Urinary bladder (tissue), 4 donors: ENCODE measurements around the gene BMERB1. TPM values are rescaled to one million over a fixed set of nuclear protein-coding genes. Genes with fewer than 3 reads are reported as not detected.
"Not testable (repeated sequence)": the region's sequence is repeated elsewhere in the genome, so short reads cannot be mapped to it uniquely, and the experiment has no call there.

Source experiments
- DNase-seq: peaks from one replicate; pipeline ENCODE4 v3.0.0-alpha.2; 2015; ENCODE audit errors: extremely low spot score
- H3K27ac ChIP-seq: one replicate; pipeline ENCODE4 v1.5.1; 2013; ENCODE audit warnings: low read depth, mild to moderate bottlenecking, moderate library complexity
- H3K36me3 ChIP-seq: one replicate; pipeline ENCODE4 v1.6.1; 2013; ENCODE audit warnings: mild to moderate bottlenecking, moderate library complexity; ENCODE audit not compliant: insufficient read depth
- H3K4me1 ChIP-seq: one replicate; pipeline ENCODE4 v1.6.1; 2013; ENCODE audit warnings: mild to moderate bottlenecking, moderate library complexity; ENCODE audit not compliant: insufficient read depth
- H3K4me3 ChIP-seq: one replicate; pipeline ENCODE4 v1.5.1; 2013; ENCODE audit warnings: low read depth, low read length
- WGBS: extraction: QIAGEN DNeasy Blood & Tissue Kit; methylation state at CpG from one replicate; pipeline ENCODE4 v1.1.7; 2013; 5-methylcytosine and 5-hydroxymethylcytosine counted together
- polyA plus RNA-seq: library from polyadenylated mRNA; stranded (reverse); fragments of 200-250 nt; gene quantifications from one replicate; pipeline ENCODE4 v1.2.3, GENCODE V29; 2013
- total RNA-seq: library from RNA; depleted of rRNA; stranded (reverse); fragments of >200 nt; gene quantifications from one replicate; pipeline ENCODE4 v1.2.3, GENCODE V29; 2014
- donor health status: healthy with polysubstance abuse.
- donor health status: healthy.

The BMERB1 gene
- total and polyA plus RNA-seq, 2 donors, result 41.5 to 77.0 TPM

- WGBS, result 84% methylated on average over 9 of the region's 9 CpGs
- no peak overlapping the region for H3K27ac ChIP-seq
- H3K36me3 ChIP-seq, result peaks cover 10% of the 10 kb centered on the region
- DNase-seq, result no peak
- H3K4me1 ChIP-seq, result peaks cover 2% of the 10 kb centered on the region
- H3K4me3 ChIP-seq, result no peak overlapping the region
Measured at GRCh38 chr16:15601212-15601879, 167.0 kb downstream of the BMERB1 start.

- Histone ChIP-seq H3K36me3 (peaks cover 10% of the 10 kb centered on the region), H3K4me3 (no peak overlapping the region)
- WGBS, result 96% methylated on average over 23 of the region's 23 CpGs
Measured at GRCh38 chr16:15602285-15603044, 168.1 kb downstream of the BMERB1 start.

GRCh38 chr16:15604460-15605440, 170.4 kb downstream of the BMERB1 start:
- no peak overlapping the region for H3K27ac ChIP-seq
- H3K4me1 ChIP-seq, result peaks cover 2% of the 10 kb centered on the region
- no peak for DNase-seq
- WGBS, result 90% methylated on average over 14 of the region's 14 CpGs
- H3K36me3 ChIP-seq, result peaks cover 3% of the 10 kb centered on the region
- H3K4me3 ChIP-seq, result no peak overlapping the region

More at GRCh38 chr16:15602285-15603044, 168.1 kb downstream of the BMERB1 start:
- Histone ChIP-seq H3K27ac (no peak overlapping the region), H3K4me1 (peaks cover 2% of the 10 kb centered on the region)
- no peak for DNase-seq

- WGBS, result 89% methylated on average over 13 of the region's 13 CpGs
- H3K27ac ChIP-seq, result no peak overlapping the region
- DNase-seq, result no peak
- H3K4me1 ChIP-seq, result peaks cover 2% of the 10 kb centered on the region
- H3K36me3 ChIP-seq, result peaks cover 1% of the 10 kb centered on the region
- H3K4me3 ChIP-seq, result no peak overlapping the region
Measured at GRCh38 chr16:15605839-15606517, 171.6 kb downstream of the BMERB1 start.

- H3K27ac ChIP-seq, result no peak overlapping the region
- no peak for DNase-seq
- H3K36me3 ChIP-seq, result peaks cover 4% of the 10 kb centered on the region
- no peak overlapping the region for H3K4me3 ChIP-seq
- WGBS, result 89% methylated on average over 5 of the region's 5 CpGs
- peaks cover 2% of the 10 kb centered on the region for H3K4me1 ChIP-seq
Measured at GRCh38 chr16:15606518-15607220, 172.3 kb downstream of the BMERB1 start.

GRCh38 chr16:15607221-15607699, 172.9 kb downstream of the BMERB1 start:
- not testable (repeated sequence) for H3K36me3 ChIP-seq, H3K27ac ChIP-seq, DNase-seq, H3K4me3 ChIP-seq, H3K4me1 ChIP-seq
- 90% methylated on average over 12 of the region's 12 CpGs for WGBS

- peaks cover 2% of the 10 kb centered on the region for H3K4me1 ChIP-seq
- DNase-seq, result no peak
- H3K36me3 ChIP-seq, result peaks cover 7% of the 10 kb centered on the region
- H3K4me3 ChIP-seq, result no peak overlapping the region
- WGBS, result 82% methylated on average over 13 of the region's 13 CpGs
- H3K27ac ChIP-seq, result no peak overlapping the region
Measured at GRCh38 chr16:15607700-15608396, 173.5 kb downstream of the BMERB1 start.

- H3K4me1 ChIP-seq, result peaks cover 2% of the 10 kb centered on the region
- 81% methylated on average over 19 of the region's 19 CpGs for WGBS
- no peak overlapping the region for H3K4me3 ChIP-seq
- peaks cover 7% of the 10 kb centered on the region for H3K36me3 ChIP-seq
- H3K27ac ChIP-seq, result no peak overlapping the region
- DNase-seq, result no peak
Measured at GRCh38 chr16:15608398-15609285, 174.3 kb downstream of the BMERB1 start.

- Histone ChIP-seq H3K4me3 (no peak overlapping the region), H3K36me3 (peaks cover 9% of the 10 kb centered on the region), H3K4me1 (peaks cover 2% of the 10 kb centered on the region), H3K27ac (no peak overlapping the region)
- 93% methylated on average over 6 of the region's 6 CpGs for WGBS
- DNase-seq, result no peak
Measured at GRCh38 chr16:15609286-15609649, 174.9 kb downstream of the BMERB1 start.

- no peak overlapping the region for H3K4me3 ChIP-seq
- no peaks in the 10 kb centered on the region for H3K4me1 ChIP-seq
- no peak for DNase-seq
- peaks cover 7% of the 10 kb centered on the region for H3K36me3 ChIP-seq
- 92% methylated on average over 10 of the region's 10 CpGs for WGBS
- no peak overlapping the region for H3K27ac ChIP-seq
Measured at GRCh38 chr16:15610369-15610871, 176.0 kb downstream of the BMERB1 start.

GRCh38 chr16:15611610-15612009, 177.2 kb downstream of the BMERB1 start:
- WGBS, result 76% methylated on average over 7 of the region's 7 CpGs
- no peak overlapping the region for H3K4me3 ChIP-seq
- DNase-seq, result no peak
- H3K4me1 ChIP-seq, result no peaks in the 10 kb centered on the region
- H3K27ac ChIP-seq, result no peak overlapping the region
- H3K36me3 ChIP-seq, result peaks cover 7% of the 10 kb centered on the region
